ENCODE data around the gene CXCL9. TPM values are rescaled to one million over a fixed set of nuclear protein-coding genes. Genes with fewer than 3 reads are reported as not detected.

Gene CXCL9
- total and polyA plus RNA-seq, 4 donors: 0.57 to 5.2 (median 1.6) TPM

- no peak overlapping the region for H3K27ac ChIP-seq (ENCODE audit: low read depth in 1 of 2, low read length in 1 of 2)
- DNase-seq (no peak), ATAC-seq (ENCODE audit: insufficient read depth, low FRiP score) (no peak)
- peaks cover 0 to 14% (median 0%) of the 10 kb centered on the region in 5 donors for H3K4me1 ChIP-seq (ENCODE audit: control insufficient read depth in 5 of 5, insufficient read depth in 5 of 5, low read length in 5 of 5)
- 63 to 78% methylated on average over 4 of the region's 4 CpGs for WGBS, 2 donors
- no peaks in the 10 kb centered on the region for H3K9me3 ChIP-seq (ENCODE audit: control insufficient read depth in 4 of 4, insufficient read depth in 3 of 4, low read length in 3 of 4)
- H3K36me3 ChIP-seq (ENCODE audit: control insufficient read depth in 4 of 4, insufficient read depth in 4 of 4, low read length in 4 of 4): no peaks in the 10 kb centered on the region
- H3K4me3 ChIP-seq: no peak overlapping the region
- TF ChIP-seq, protein P1, sequence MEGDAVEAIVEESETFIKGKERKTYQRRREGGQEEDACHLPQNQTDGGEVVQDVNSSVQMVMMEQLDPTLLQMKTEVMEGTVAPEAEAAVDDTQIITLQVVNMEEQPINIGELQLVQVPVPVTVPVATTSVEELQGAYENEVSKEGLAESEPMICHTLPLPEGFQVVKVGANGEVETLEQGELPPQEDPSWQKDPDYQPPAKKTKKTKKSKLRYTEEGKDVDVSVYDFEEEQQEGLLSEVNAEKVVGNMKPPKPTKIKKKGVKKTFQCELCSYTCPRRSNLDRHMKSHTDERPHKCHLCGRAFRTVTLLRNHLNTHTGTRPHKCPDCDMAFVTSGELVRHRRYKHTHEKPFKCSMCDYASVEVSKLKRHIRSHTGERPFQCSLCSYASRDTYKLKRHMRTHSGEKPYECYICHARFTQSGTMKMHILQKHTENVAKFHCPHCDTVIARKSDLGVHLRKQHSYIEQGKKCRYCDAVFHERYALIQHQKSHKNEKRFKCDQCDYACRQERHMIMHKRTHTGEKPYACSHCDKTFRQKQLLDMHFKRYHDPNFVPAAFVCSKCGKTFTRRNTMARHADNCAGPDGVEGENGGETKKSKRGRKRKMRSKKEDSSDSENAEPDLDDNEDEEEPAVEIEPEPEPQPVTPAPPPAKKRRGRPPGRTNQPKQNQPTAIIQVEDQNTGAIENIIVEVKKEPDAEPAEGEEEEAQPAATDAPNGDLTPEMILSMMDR (IDR thresholded peaks at IDR 0.05; ENCODE audit: control extremely low read depth, extremely low read depth): no peak
- H3K9ac ChIP-seq (ENCODE audit: insufficient read depth in 1 of 2, low read length in 2 of 2): no peak overlapping the region
- H3K27me3 ChIP-seq (ENCODE audit: control insufficient read depth in 3 of 3, insufficient read depth in 3 of 3, low read length in 2 of 3): no peaks in the 10 kb centered on the region
These were observed 14.7 kb upstream of the CXCL9 start for GRCh38 chr4:76022031-76022430.

DNA sequence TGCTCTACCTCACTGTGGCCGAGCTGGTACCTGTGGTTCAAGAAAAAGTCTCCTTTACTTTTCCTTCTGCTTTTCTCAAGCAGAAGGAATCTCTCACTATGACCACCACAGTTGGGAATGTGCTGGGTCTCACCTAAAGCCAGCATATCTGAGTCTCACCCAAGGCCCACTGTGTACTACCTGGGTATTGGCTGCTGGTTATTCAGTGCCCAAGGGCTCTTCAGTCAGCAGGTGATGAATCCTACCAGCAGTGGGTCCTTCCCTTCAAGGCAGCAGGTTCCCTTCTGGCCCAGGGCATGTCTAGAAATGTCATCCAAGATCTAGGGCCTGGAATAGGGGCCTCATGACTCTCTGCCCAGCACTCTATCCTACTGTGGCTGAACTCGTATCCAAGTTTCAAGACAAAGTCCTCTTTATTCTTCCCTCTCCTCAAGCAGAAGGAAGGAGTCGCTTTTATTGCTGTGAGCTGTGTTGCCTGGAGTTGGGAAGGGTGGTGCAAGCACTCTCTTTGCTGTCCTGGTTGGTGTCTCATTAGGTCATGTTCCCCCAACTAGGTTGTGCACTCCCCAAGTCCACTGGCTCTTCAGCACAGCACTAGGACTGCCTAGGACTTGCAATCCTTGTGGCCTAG lies 9.9 kb upstream of the CXCL9 start:
- ATAC-seq (ENCODE audit: insufficient read depth, low FRiP score): no peak
- TF ChIP-seq, protein P1 (IDR thresholded peaks at IDR 0.05; ENCODE audit: control extremely low read depth, extremely low read depth): no peak
- no peaks in the 10 kb centered on the region for H3K36me3 ChIP-seq (ENCODE audit: control insufficient read depth in 4 of 4, insufficient read depth in 4 of 4, low read length in 4 of 4)
- no peaks in the 10 kb centered on the region for H3K9me3 ChIP-seq (ENCODE audit: control insufficient read depth in 4 of 4, insufficient read depth in 3 of 4, low read length in 3 of 4)
- peaks cover 0 to 6% (median 0%) of the 10 kb centered on the region in 5 donors for H3K4me1 ChIP-seq (ENCODE audit: control insufficient read depth in 5 of 5, insufficient read depth in 5 of 5, low read length in 5 of 5)
- H3K9ac ChIP-seq (ENCODE audit: insufficient read depth in 1 of 2, low read length in 2 of 2): no peak overlapping the region
- H3K4me3 ChIP-seq: no peak overlapping the region
- 94 to 98% methylated on average over 3 of the region's 3 CpGs for WGBS, 2 donors
- no peak overlapping the region for H3K27ac ChIP-seq (ENCODE audit: low read depth in 1 of 2, low read length in 1 of 2)
- no peak for DNase-seq
- H3K27me3 ChIP-seq (ENCODE audit: control insufficient read depth in 3 of 3, insufficient read depth in 3 of 3, low read length in 2 of 3): no peaks in the 10 kb centered on the region

DNA sequence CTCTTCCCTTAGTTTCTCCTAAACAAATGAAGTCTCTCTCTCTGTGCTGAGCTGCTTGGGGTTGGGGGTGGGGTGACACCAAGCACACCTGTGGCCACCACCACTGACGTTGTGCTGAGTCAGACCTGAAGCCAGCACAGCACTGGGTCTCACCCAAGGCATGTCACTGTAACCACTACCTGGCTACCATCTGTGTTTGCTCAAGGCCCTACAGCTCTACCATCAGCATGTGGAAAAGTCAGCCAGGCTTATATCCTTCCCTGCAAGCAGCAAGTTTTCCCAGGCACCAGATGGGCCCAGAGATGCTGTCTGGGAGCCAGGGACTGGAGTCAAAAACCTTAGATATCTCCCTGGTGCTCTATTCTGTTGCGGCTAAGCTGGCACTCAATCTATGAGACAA lies 9.1 kb upstream of the CXCL9 start:
- no peaks in the 10 kb centered on the region for H3K9me3 ChIP-seq (ENCODE audit: control insufficient read depth in 4 of 4, insufficient read depth in 3 of 4, low read length in 3 of 4)
- 82 to 83% methylated on average over 2 of the region's 2 CpGs for WGBS, 2 donors
- no peaks in the 10 kb centered on the region for H3K36me3 ChIP-seq (ENCODE audit: control insufficient read depth in 4 of 4, insufficient read depth in 4 of 4, low read length in 4 of 4)
- no peak overlapping the region for H3K27ac ChIP-seq (ENCODE audit: low read depth in 1 of 2, low read length in 1 of 2)
- no peaks in the 10 kb centered on the region for H3K4me1 ChIP-seq (ENCODE audit: control insufficient read depth in 5 of 5, insufficient read depth in 5 of 5, low read length in 5 of 5)
- TF ChIP-seq, protein P1 (IDR thresholded peaks at IDR 0.05; ENCODE audit: control extremely low read depth, extremely low read depth): no peak
- ATAC-seq (ENCODE audit: insufficient read depth, low FRiP score) (no peak), DNase-seq (no peak)
- H3K27me3 ChIP-seq (ENCODE audit: control insufficient read depth in 3 of 3, insufficient read depth in 3 of 3, low read length in 2 of 3): no peaks in the 10 kb centered on the region
- no peak overlapping the region for H3K4me3 ChIP-seq
- no peak overlapping the region for H3K9ac ChIP-seq (ENCODE audit: insufficient read depth in 1 of 2, low read length in 2 of 2)

DNA sequence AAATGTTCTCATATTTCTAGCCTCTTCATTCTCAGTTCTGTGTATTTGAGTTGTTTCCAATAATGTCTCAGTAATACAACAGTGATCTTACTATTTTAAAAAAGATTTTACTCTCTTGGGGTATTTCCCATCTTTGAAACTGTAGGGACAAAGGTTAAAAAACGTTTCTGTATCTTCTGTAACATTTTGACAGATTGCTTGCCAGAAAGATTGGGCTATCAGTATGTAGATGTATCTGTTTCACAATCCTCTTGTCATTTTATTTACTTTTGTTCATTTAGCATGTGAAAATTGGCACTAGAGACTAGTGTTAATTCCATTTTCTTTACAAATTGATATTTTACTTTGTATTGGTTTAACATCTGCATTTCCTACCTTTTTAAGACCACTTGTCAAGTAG lies 6.2 kb upstream of the CXCL9 start:
- H3K27me3 ChIP-seq (ENCODE audit: control insufficient read depth in 3 of 3, insufficient read depth in 3 of 3, low read length in 2 of 3): no peaks in the 10 kb centered on the region
- no peaks in the 10 kb centered on the region for H3K4me1 ChIP-seq (ENCODE audit: control insufficient read depth in 5 of 5, insufficient read depth in 5 of 5, low read length in 5 of 5)
- WGBS, 2 donors: 22 to 57% methylated on average over 1 of the region's 1 CpG
- no peaks in the 10 kb centered on the region for H3K36me3 ChIP-seq (ENCODE audit: control insufficient read depth in 4 of 4, insufficient read depth in 4 of 4, low read length in 4 of 4)
- H3K9ac ChIP-seq (ENCODE audit: insufficient read depth in 1 of 2, low read length in 2 of 2): no peak overlapping the region
- no peaks in the 10 kb centered on the region for H3K9me3 ChIP-seq (ENCODE audit: control insufficient read depth in 4 of 4, insufficient read depth in 3 of 4, low read length in 3 of 4)
- TF ChIP-seq, protein P1 (IDR thresholded peaks at IDR 0.05; ENCODE audit: control extremely low read depth, extremely low read depth): no peak
- H3K4me3 ChIP-seq: no peak overlapping the region
- no peak for ATAC-seq (ENCODE audit: insufficient read depth, low FRiP score)
- no peak overlapping the region for H3K27ac ChIP-seq (ENCODE audit: low read depth in 1 of 2, low read length in 1 of 2)
- DNase-seq: no peak
